ENCODE measurements around the gene RNF224. TPM values are rescaled to one million over a fixed set of nuclear protein-coding genes. Genes with fewer than 3 reads are reported as not detected.

The RNF224 gene
- total and polyA plus RNA-seq, 2 of the 13 experiments (the other 11 are each of a cell fraction or from before 2014, with no cell fraction given): 0.09 TPM; not detected in 1

GRCh38 chr9:137240318-137240840 is 13.1 kb downstream of the RNF224 start (continued):
- TF ChIP-seq ZNF335 (CRISPR knock-in tag; IDR thresholded peaks at IDR 0.05) (no peak), AHR (CRISPR knock-in tag; IDR thresholded peaks at IDR 0.05) (0 out of 2 replicates have a peak, but pooled peaks have one; percentile 57), ZNF281 (CRISPR knock-in tag; IDR thresholded peaks at IDR 0.05; ENCODE audit: borderline replicate concordance) (no peak), FOSL1 (CRISPR knock-in tag; IDR thresholded peaks at IDR 0.05; ENCODE audit: borderline replicate concordance) (no peak), MIER3 (CRISPR knock-in tag; IDR thresholded peaks at IDR 0.05; ENCODE audit: borderline replicate concordance) (no peak), KDM3A (CRISPR knock-in tag; IDR thresholded peaks at IDR 0.05; ENCODE audit: low read depth) (0 out of 2 replicates have a peak, but pooled peaks have one; percentile 37), ZNF460 (CRISPR knock-in tag; IDR thresholded peaks at IDR 0.05; ENCODE audit: borderline replicate concordance) (no peak; the same call in 1 of the 2 replicates), SRY (CRISPR knock-in tag; IDR thresholded peaks at IDR 0.05) (peak; percentile 85; the same call in 1 of the 2 replicates), EEA1 (CRISPR knock-in tag; IDR thresholded peaks at IDR 0.05; ENCODE audit: borderline replicate concordance) (peak; percentile 84; the same call in 1 of the 2 replicates), ZMAT3 (CRISPR knock-in tag; conservative IDR thresholded peaks at IDR 0.05) (peak; percentile 88), KLF6 (CRISPR knock-in tag; IDR thresholded peaks at IDR 0.05) (peak; percentile 57), ZNF432 (CRISPR knock-in tag; IDR thresholded peaks at IDR 0.05; ENCODE audit: borderline replicate concordance) (no peak), ZMYM4 (CRISPR knock-in tag; IDR thresholded peaks at IDR 0.05) (peak; percentile 62), ZNF557 (CRISPR knock-in tag; IDR thresholded peaks at IDR 0.05) (peak; percentile 89), ZFP41 (CRISPR knock-in tag; IDR thresholded peaks at IDR 0.05; ENCODE audit: borderline replicate concordance) (peak; percentile 84; the same call in 1 of the 2 replicates), FOSL2 (CRISPR knock-in tag; IDR thresholded peaks at IDR 0.05) (no peak), GLI4 (CRISPR knock-in tag; IDR thresholded peaks at IDR 0.05; ENCODE audit: borderline replicate concordance) (peak; percentile 58; the same call in 1 of the 2 replicates), ZNF558 (CRISPR knock-in tag; IDR thresholded peaks at IDR 0.05; ENCODE audit: borderline replicate concordance) (peak; percentile 63; the same call in 1 of the 2 replicates), ARID4A (CRISPR knock-in tag; IDR thresholded peaks at IDR 0.05; ENCODE audit: borderline replicate concordance) (peak; percentile 89), PHF21A (CRISPR knock-in tag; IDR thresholded peaks at IDR 0.05) (peak; percentile 71; the same call in 1 of the 2 replicates), ZNF205 (CRISPR knock-in tag; IDR thresholded peaks at IDR 0.05) (peak; percentile 64), ZBTB20 (CRISPR knock-in tag; IDR thresholded peaks at IDR 0.05; ENCODE audit: borderline replicate concordance, low read depth) (peak; percentile 54), ZNF839 (CRISPR knock-in tag; IDR thresholded peaks at IDR 0.05; ENCODE audit: borderline replicate concordance) (peak; percentile 86; the same call in 1 of the 2 replicates), ZNF530 (CRISPR knock-in tag; IDR thresholded peaks at IDR 0.05; ENCODE audit: low read depth) (no peak)
